Panc1 (cell line): ENCODE results near the gene MRPL43. TPM values are rescaled to one million over a fixed set of nuclear protein-coding genes. Genes with fewer than 3 reads are reported as not detected.

Source experiments
- ATAC-seq: fragments of 200-7000 bp; cut with Tn5 transposase; 2 replicates; pipeline ENCODE4 v1.9.1; 2020; ENCODE audit warnings: mild to moderate bottlenecking, moderate library complexity
- BruUV-seq: library from RNA; stranded (reverse); fragments of 400-500 nt; replicated peaks from 2 replicates; lab custom pipeline; 2021; lab: Mats Ljungman, UMichigan
- CTCF ChIA-PET: fragments of 300-600 bp; sonication (Branson Sonifier 250); formaldehyde crosslinking; loops from one replicate; lab custom pipeline; 2022; ENCODE audit warnings: antibody characterized with exemption; lab: Charles Lee
- POLR2A ChIA-PET: fragments of 300-600 bp; sonication (Branson Sonifier 250); formaldehyde crosslinking; loops from one replicate; lab custom pipeline; 2022; ENCODE audit warnings: antibody characterized with exemption; lab: Charles Lee
- DNase-seq: peaks from one replicate; pipeline ENCODE4 v3.0.0-alpha.2; 2010; ENCODE audit warnings: low read depth, low spot score
- H3K27ac ChIP-seq: 2 replicates; pipeline ENCODE4 v1.5.1; 2011; ENCODE audit warnings: mild to moderate bottlenecking, low read length, inconsistent platforms
- H3K27me3 ChIP-seq: fragments of 200-500 bp; sonication (Bioruptor generic); 2 replicates; pipeline ENCODE4 v1.6.0; 2014; ENCODE audit warnings: low read length, inconsistent platforms; ENCODE audit not compliant: control insufficient read depth, insufficient read depth
- H3K36me3 ChIP-seq: fragments of 200-500 bp; sonication (Bioruptor generic); 2 replicates; pipeline ENCODE4 v1.5.1; 2014; ENCODE audit warnings: inconsistent platforms, mild to moderate bottlenecking, low read length, moderate library complexity; ENCODE audit not compliant: control insufficient read depth, insufficient read depth
- H3K4me1 ChIP-seq: 2 replicates; pipeline ENCODE4 v1.5.1; 2011; ENCODE audit warnings: inconsistent platforms, mild to moderate bottlenecking, low read length, moderate library complexity; ENCODE audit not compliant: control insufficient read depth, insufficient read depth
- H3K4me3 ChIP-seq, 2 experiments: 2 replicates each; pipeline ENCODE4 v1.5.1; 2011 to 2012; ENCODE audit warnings: low read depth in 2 of 2, low read length in 2 of 2, mild to moderate bottlenecking in 2 of 2, inconsistent platforms in 1 of 2, moderate library complexity in 1 of 2
- H3K9me3 ChIP-seq: fragments of 200-500 bp; sonication (Bioruptor generic); 2 replicates; pipeline ENCODE4 v1.5.1; 2014; ENCODE audit warnings: low read depth, mild to moderate bottlenecking, inconsistent platforms, low read length, moderate library complexity; ENCODE audit not compliant: control insufficient read depth, insufficient read depth
- POLR2AphosphoS5 ChIP-seq: IDR thresholded peaks from 2 replicates; pipeline ENCODE4 v1.6.1; 2012; ENCODE audit warnings: mild to moderate bottlenecking, low read depth, low read length, moderate library complexity
- REST ChIP-seq, 2 experiments: IDR thresholded peaks; 2 replicates each; pipeline ENCODE4 v1.6.1; 2011 to 2012; ENCODE audit warnings: low read depth in 2 of 2, control low read depth in 1 of 2, low read length in 1 of 2, mild to moderate bottlenecking in 1 of 2, moderate library complexity in 1 of 2; ENCODE audit not compliant: insufficient read depth in 1 of 2
- SIN3A ChIP-seq: IDR thresholded peaks from 2 replicates; pipeline ENCODE4 v1.6.1; 2012; ENCODE audit warnings: low read depth, mild to moderate bottlenecking, low read length, moderate library complexity, borderline replicate concordance; ENCODE audit not compliant: insufficient read depth
- TCF7L2 ChIP-seq: IDR thresholded peaks from 2 replicates; pipeline ENCODE4 v1.6.1; 2011; ENCODE audit warnings: mild to moderate bottlenecking, low read depth, low read length, inconsistent platforms
- in situ Hi-C: cut with HindIII; loops from 2 replicates; pipeline ENCODE4 v1.10.0; 2016; ENCODE audit warnings: low sequenced_read_pairs, low pct_unique_long_range_greater_than_20kb
- intact Hi-C: fragments of 100-400 bp; cut with micrococcal nuclease; formaldehyde crosslinking; loops from one replicate; pipeline ENCODE4 v1.10.0; 2022; ENCODE audit not compliant: unreplicated experiment
- total RNA-seq: library from RNA; stranded (reverse); gene quantifications from one replicate; pipeline ENCODE4 v1.2.1, GENCODE V29; 2021; ENCODE audit not compliant: unreplicated experiment
- TF ChIP-seq, protein P1 (sequence below): fragments of 450-650 bp; IDR thresholded peaks from 2 replicates; pipeline ENCODE4 v1.5.1; 2017; ENCODE audit warnings: mild to moderate bottlenecking

Gene MRPL43
- total RNA-seq, 1 experiment from 2014 or later: 108 TPM

- Histone ChIP-seq H3K9me3 (no peaks in the 10 kb centered on the region), H3K36me3 (peaks cover 51% of the 10 kb centered on the region), H3K4me1 (no peaks in the 10 kb centered on the region), H3K4me3 (no peak overlapping the region), H3K27ac (no peak overlapping the region), H3K27me3 (no peaks in the 10 kb centered on the region)
- ATAC-seq: no peak
- TF ChIP-seq TCF7L2: no peak
- TF ChIP-seq SIN3A: no peak
- TF ChIP-seq REST (IDR thresholded peaks at IDR 0.05; ENCODE audit: insufficient read depth in 1 of 2, low read depth in 2 of 2, low read length in 1 of 2): no peak
- no peak for TF ChIP-seq POLR2AphosphoS5
- TF ChIP-seq, protein P1, sequence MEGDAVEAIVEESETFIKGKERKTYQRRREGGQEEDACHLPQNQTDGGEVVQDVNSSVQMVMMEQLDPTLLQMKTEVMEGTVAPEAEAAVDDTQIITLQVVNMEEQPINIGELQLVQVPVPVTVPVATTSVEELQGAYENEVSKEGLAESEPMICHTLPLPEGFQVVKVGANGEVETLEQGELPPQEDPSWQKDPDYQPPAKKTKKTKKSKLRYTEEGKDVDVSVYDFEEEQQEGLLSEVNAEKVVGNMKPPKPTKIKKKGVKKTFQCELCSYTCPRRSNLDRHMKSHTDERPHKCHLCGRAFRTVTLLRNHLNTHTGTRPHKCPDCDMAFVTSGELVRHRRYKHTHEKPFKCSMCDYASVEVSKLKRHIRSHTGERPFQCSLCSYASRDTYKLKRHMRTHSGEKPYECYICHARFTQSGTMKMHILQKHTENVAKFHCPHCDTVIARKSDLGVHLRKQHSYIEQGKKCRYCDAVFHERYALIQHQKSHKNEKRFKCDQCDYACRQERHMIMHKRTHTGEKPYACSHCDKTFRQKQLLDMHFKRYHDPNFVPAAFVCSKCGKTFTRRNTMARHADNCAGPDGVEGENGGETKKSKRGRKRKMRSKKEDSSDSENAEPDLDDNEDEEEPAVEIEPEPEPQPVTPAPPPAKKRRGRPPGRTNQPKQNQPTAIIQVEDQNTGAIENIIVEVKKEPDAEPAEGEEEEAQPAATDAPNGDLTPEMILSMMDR: no peak
- in situ Hi-C loops (no loop called here), intact Hi-C loops (no loop called here)
- TSS peak; percentile 49 for BruUV-seq
- ChIA-PET CTCF (no interaction called here), POLR2A (no interaction called here)
- DNase-seq: no peak
Observed at GRCh38 chr10:100962351-100963080, 24.8 kb downstream of the MRPL43 start.

DNA sequence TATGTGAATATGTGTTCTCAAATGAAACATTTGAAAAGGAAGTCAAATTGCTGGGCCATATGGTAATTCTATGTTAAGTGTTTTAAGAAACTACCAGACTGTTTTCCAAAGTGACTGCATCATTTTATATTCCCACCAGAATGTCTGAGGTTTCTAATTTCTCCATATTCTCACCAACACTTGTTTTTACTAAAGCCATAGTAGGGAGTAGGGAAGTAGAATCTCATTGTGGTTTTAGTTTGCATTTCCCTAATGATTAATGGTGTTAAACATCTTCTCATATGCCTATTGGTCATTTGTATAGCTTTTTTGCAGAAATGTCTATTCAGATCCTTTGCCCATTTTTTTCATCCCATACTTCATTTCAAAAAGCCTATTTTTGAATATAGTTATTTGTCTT, 27.0 kb downstream of the MRPL43 start:
- CTCF ChIA-PET: no interaction called here
- BruUV-seq: no TSS peak

More for the DNA sequence above, 27.0 kb downstream of the MRPL43 start:
- intact Hi-C loops: no loop called here
- DNase-seq: no peak
- TF ChIP-seq TCF7L2: no peak
- TF ChIP-seq POLR2AphosphoS5: no peak
- TF ChIP-seq SIN3A: no peak
- TF ChIP-seq REST (IDR thresholded peaks at IDR 0.05; ENCODE audit: insufficient read depth in 1 of 2, low read depth in 2 of 2, low read length in 1 of 2): no peak
- TF ChIP-seq, protein P1: no peak
- H3K4me1 ChIP-seq: no peaks in the 10 kb centered on the region
- POLR2A ChIA-PET: no interaction called here
- no peaks in the 10 kb centered on the region for H3K27me3 ChIP-seq
- H3K36me3 ChIP-seq: peaks cover 63% of the 10 kb centered on the region
- no peak overlapping the region for H3K27ac ChIP-seq
- no peak for ATAC-seq
- in situ Hi-C loops: no loop called here
- no peaks in the 10 kb centered on the region for H3K9me3 ChIP-seq
- H3K4me3 ChIP-seq: no peak overlapping the region
